GM19452 (cell line): Measurements from ENCODE around the gene PAPPA.

Experiments
- ATAC-seq: cut with Tn5 transposase; IDR thresholded peaks from one replicate; pipeline ENCODE4 v1.9.1; 2021; ENCODE audit not compliant: unreplicated experiment

Gene PAPPA

GRCh38 chr9:116153765-116154333, at the start of gene PAPPA:
TSS of gene PAPPA (plus strand) at chr9:116153791. CDS start at chr9:116154173, 382 bp downstream.
- ATAC-seq = no peak

- no peak for ATAC-seq
Observed at GRCh38 chr9:116103976-116104820, 49.4 kb upstream of the PAPPA start.

- ATAC-seq = no peak
Observed at GRCh38 chr9:116112236-116112635, 41.4 kb upstream of the PAPPA start.

GRCh38 chr9:116115761-116116353, 37.7 kb upstream of the PAPPA start:
- no peak for ATAC-seq

- no peak for ATAC-seq
Observed at GRCh38 chr9:116116393-116116792, 37.2 kb upstream of the PAPPA start.

- ATAC-seq = no peak
Observed at GRCh38 chr9:116123171-116123570, 30.4 kb upstream of the PAPPA start.

GRCh38 chr9:116124472-116125040, 29.0 kb upstream of the PAPPA start:
- no peak for ATAC-seq

GRCh38 chr9:116133163-116133562, 20.4 kb upstream of the PAPPA start:
- ATAC-seq = no peak

GRCh38 chr9:116134975-116135374, 18.6 kb upstream of the PAPPA start:
- no peak for ATAC-seq

- ATAC-seq = no peak
Observed at GRCh38 chr9:116137010-116137409, 16.6 kb upstream of the PAPPA start.

- no peak for ATAC-seq
Observed at GRCh38 chr9:116137581-116137980, 16.0 kb upstream of the PAPPA start.

GRCh38 chr9:116141864-116142561, 11.6 kb upstream of the PAPPA start:
- no peak for ATAC-seq

- ATAC-seq = no peak
Observed at GRCh38 chr9:116142706-116143492, 10.7 kb upstream of the PAPPA start.

- no peak for ATAC-seq
Observed at GRCh38 chr9:116144038-116144437, 9.6 kb upstream of the PAPPA start.

- ATAC-seq = no peak
Observed at GRCh38 chr9:116144555-116144954, 9.0 kb upstream of the PAPPA start.

- ATAC-seq = no peak
Observed at GRCh38 chr9:116145036-116145435, 8.6 kb upstream of the PAPPA start.

- ATAC-seq = no peak
Observed at GRCh38 chr9:116147821-116148220, 5.8 kb upstream of the PAPPA start.

GRCh38 chr9:116149844-116150243, 3.7 kb upstream of the PAPPA start:
- no peak for ATAC-seq

GRCh38 chr9:116151199-116151598, 2.4 kb upstream of the PAPPA start:
- no peak for ATAC-seq

- ATAC-seq = no peak
Observed at GRCh38 chr9:116151966-116152381, 1.6 kb upstream of the PAPPA start.
